HG03521 (cell line): Measurements from ENCODE around the gene TIMM10.
A peak's percentile ranks its signal among the peaks of the same experiment; 100 is the strongest.

Experiments used
- ATAC-seq: cut with Tn5 transposase; IDR thresholded peaks from one replicate; pipeline ENCODE4 v1.9.1; 2021; ENCODE audit warnings: mild to moderate bottlenecking, moderate library complexity; ENCODE audit not compliant: unreplicated experiment

The TIMM10 gene

DNA sequence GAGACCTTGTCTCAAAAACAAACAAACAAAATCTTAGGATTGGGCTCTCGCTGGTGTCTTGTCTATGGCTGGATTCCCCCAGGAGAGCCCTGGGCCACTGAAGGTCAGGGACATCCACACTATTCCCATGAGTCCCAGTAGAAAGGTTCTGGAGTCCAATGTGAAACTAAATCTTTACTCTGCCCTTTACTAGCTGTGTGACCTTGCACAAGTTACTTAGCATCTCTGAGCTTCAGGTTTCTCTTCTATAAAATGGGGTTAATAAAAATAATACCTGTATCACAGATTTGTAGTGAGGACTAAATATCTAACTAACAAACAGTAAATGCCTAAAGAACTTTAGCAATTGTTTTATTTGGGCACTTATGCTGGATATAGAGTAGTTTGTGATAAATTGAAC lies 24.0 kb downstream of the TIMM10 start:
- ATAC-seq, result no peak

DNA sequence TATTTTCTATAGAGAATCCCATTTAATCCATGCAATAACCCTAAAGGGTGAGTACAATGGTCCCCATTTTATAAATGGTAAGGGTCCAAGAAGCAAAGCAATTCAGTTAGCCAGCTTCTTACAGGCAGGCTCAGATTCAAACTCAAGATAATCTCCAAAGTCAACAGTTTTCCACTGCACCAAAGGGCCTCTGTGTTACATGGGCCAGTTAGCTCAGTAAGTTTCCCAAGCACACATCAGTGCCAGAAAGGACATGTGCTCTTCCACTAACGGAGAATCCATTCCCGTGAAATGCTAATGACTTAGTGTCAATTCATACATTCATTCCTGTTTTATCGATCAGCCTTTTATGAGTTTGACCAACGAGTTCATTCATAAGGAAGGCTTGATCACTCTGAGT lies 26.0 kb downstream of the TIMM10 start:
- ATAC-seq, result no peak

DNA sequence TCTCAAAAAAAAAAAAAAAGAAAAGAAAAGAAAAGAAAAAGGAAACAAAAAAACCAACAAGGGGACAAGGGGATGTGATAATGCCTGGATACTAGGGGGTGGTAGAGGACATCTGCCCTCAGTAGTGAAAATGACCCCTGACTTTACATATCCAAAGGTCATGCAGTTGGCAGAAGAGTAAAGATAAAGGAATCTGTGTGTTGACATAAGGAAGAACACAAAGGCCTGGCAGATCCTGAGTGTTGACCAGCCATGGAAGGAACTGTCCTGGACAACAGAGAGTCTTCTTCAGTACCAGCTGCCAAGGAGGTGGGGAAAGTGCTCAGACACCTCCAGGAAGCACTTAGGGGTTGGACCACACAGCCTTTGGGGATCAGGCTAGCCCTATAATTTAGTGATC lies 27.7 kb downstream of the TIMM10 start:
- no peak for ATAC-seq

DNA sequence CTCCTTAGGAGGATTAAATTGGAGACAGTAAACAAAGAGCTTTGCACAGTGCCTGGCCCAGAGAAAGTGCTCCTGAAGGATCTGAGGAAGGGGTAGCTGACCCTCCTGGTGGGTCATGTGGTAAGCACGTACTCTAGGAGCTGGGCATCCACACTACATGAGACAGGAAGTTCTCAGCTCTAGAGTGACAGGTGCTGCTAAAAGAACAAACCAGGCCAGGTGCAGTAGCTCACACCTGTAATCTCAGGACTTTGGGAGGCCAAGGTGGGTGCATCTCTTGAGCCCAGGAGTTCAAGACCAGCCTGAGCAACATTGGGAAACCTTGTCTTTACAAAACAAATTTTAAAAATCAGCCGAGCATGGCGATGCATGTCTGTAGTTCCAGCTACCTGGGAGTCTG lies 28.2 kb downstream of the TIMM10 start:
- ATAC-seq, result no peak

DNA sequence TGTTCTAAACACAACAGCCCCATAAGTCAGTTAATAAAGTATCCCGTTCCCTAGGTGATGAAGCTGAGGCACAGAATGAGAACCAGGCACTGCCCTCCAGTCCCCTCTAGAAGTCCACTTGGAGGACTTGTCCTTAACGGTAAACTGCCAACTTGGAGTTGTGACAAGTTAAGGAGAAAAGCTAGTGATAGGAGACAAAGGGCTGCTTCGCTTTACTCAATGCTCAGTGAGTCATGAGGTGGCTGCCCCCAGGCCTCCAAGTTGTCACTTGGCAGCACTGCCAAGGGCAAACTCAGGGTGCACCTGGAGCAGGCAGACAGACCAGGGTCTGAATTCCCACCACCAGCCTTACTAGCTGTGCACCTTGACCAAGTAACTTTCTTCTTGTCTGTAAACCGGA lies 28.6 kb downstream of the TIMM10 start:
- ATAC-seq, result no peak

DNA sequence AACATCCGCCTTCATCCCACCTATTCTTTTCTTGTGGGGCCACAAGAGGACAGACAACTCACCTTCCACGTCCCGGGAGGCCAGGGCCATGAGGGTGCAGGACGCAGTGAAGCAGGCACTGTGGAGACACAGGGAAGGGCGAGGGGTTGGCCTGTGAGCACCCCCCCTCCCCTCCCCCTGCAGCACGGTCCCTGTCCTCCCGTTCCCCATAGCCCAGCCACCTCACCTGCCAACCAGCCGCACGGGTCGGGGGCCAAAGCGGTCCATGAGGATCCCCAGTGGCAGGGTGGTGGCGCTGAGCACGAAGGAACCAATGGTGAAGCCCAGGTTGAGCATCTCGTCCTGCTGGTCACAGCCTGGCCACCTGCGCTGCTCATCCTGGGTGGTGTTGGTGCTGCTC lies 29.6 kb downstream of the TIMM10 start:
- ATAC-seq, result no peak

DNA sequence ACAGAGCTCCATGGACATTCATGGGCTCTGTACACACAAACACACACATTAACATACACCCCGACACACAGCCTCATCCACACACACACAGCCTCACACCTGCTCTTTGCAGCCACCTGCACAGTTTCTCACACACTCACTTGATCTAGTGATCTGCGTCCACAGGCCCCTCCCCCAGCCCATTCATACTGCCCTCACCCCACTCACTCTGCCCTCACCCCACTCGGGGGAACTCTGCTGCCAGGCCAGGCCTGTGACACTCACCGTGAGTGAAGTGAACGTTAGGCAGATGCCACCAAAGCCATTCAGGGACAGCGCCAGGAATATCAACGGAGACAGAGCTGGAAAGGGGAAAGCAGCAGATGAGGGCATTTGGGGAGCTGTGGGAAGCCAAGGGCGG lies 30.0 kb downstream of the TIMM10 start:
- ATAC-seq, result no peak

DNA sequence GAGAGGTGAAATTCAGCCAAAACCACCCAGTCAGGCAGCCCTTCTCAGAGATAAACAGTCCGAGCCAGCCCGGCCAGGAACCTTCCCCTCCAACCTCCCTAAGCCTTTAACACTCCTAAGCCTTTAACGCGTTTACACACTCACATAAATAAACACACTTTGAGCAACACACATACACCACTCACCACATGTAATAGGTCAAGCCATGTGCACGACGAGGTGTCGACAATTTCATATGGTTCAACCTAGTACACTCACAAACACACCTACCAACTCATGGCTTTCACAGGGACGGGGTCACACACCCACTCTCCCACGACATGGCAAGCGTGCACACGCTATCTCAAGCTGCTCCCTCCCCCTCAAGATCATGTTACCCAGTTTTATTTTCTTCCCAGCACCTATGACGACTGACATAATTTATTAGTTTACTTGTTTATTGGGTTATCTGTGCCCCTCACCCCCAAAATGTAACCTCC lies 30.5 kb downstream of the TIMM10 start:
- ATAC-seq, result no peak

DNA sequence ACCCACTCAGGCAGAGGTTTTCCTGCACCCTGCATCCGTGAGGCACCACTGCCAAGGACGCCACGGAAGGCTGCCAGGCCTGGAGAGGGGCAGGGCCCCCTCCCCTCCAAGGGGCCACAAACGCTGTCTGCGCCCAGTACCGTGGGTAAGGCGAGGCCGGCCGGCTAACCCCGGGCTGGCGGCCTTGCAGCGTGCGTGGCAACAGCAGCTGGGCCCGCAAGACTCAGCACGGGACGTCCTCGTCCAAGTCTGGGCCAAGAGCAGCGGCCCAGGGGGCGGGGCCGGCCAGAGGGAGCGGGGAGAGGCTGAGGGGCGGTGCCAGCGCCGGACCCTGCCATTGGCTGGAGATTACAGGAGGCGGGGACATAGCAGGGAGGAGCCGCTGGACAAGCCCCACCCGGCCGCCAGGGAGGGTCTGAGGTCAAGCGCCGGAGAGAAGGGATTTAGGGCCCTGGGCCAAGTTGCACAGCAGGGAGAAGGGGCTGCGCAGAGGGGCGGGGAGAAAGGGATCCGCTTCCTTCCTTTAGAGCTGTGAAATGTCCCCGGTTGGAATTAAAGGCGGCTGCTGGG lies 31.1 kb downstream of the TIMM10 start:
- peak; percentile 100 for ATAC-seq

DNA sequence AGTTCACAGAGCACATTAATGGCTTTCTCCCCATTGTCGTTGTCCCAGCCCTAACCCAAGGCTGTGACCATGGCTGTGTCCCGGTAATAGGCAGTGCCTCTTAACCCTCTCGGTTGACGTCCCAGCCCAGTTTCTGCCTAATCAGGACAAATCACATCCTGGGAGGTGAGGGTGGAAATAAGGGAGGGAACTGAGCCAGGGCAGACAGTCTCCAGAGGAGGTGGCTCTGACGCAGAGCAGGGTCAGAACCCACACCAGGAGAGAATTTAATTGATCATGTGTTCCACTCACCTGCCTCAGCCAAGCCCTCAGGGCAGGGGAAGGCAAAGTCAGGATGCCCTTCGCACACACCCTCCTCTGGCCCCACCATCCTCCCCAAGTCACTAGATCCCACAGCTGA lies 32.0 kb downstream of the TIMM10 start:
- no peak for ATAC-seq

DNA sequence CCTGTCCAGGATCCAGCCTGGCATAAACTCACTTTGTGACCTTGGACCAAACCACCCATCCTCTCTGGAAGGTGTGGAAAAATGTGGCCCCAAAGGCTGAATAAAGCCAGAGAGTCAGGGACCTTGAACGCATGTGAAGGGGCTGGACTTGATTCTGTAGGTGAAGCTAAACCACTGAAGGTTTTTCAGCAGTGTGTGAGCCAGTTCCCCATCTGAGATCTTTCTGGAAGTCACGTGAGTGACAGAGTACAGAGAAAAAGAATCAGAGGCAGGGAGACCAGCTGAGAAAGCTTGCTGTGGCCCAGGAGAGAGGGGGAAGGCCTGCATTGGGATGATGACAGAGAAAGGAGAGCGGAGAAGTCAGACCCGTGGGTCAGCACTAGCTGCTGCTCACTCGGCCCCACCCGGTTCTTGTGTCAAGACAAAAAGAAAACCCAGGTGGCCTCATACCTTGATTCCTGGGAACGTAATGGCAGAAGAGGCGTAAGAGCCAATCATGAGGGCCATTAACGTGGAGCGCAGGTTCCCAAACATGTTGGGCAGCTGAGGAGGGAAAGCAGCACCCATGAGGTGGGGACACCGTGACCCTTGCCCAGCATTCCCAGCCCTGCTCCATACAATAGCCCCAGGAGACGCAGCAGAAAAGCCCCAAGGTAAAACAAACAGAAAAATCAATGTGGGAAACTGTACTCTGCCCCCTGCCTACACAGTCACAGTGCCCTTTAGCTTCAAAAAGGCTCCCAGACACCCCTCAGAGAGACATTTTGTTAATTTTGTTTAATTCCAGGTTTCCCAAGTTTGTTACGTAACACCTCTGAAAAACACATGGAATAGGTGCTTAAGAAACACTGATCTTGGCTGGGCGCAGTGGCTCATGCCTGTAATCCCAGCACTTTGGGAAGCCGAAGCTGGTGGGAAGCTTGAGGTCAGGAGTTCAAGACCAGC lies 33.0 kb downstream of the TIMM10 start:
- no peak for ATAC-seq

DNA sequence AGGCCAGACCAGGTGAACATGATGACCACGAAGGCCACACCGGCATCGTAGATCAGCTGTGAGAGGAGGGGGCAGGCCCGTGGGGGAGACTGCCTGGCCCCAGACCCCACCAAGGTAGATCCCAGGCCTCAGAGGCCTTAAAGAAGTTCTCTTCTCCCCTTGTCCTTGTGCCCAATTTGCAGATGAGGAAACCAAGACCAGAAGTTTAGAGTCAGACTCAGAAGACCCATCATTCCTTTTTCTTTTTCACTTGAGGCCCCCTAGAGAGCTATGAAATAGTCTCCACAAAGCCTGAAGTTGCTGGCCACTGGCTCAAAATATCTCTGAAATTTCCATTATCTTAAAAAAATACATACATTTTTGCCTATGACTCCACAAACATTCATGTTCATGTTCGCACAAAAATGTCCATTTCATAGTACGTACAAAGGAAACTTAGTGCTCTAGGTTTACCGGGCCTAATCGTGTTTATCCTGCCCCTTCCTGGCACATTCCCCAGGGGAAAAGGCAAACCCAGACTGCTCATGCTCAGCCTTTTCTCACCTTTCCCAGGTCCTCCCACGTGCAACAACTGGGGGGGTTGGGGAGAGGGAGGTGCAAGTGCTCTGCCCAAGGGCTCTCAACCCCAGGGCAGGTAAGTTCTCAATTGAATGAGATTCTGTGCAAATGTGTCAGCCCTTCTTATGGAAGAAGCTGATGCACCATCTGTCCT lies 34.3 kb downstream of the TIMM10 start:
- no peak for ATAC-seq

DNA sequence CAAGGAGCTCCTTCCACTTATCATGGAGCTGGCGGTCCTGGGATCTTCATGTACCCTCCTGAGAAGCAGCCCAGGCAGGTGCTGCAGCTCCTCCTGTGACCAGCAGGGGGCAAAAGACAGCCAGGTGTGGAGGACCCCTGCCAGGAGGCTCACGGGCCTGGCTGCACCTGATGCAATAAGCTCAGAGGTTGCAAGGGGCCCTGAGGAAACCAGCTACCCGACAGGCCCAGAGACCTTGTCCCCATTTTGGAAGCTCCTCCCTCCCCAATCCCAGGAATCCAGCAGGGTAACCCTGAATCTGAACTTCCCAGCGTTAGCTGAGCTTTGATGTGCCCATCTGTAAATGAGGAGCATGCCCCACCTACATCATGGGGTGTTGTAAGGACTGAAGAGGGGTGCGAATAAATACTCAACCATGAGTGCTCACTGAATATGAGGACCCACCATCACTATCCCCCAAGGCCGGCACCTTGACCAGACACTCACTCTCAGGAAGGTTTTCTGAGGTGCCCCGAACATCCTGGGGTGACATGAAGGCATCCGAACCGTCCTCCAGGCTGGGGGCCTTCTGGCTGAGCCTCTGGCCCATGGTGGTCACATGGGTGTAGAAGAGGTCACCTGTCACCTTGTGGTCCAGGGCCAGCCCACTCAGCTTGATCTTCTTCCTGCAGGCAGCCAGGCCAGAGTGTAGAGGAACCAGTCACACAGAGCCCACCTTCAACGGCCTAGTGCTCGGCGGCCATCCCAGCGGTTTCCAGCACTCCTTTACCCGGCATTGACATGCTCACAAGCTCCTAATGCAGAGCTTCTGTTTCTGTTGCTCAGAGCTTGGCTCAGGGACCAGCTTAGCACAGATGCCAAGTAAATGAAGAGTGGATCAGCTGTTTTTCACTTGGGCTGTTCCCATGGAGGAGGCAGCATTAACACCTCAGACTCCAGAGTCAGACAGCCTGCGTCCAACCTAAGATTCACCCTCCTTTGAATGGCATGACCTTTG lies 36.7 kb downstream of the TIMM10 start:
- no peak for ATAC-seq

DNA sequence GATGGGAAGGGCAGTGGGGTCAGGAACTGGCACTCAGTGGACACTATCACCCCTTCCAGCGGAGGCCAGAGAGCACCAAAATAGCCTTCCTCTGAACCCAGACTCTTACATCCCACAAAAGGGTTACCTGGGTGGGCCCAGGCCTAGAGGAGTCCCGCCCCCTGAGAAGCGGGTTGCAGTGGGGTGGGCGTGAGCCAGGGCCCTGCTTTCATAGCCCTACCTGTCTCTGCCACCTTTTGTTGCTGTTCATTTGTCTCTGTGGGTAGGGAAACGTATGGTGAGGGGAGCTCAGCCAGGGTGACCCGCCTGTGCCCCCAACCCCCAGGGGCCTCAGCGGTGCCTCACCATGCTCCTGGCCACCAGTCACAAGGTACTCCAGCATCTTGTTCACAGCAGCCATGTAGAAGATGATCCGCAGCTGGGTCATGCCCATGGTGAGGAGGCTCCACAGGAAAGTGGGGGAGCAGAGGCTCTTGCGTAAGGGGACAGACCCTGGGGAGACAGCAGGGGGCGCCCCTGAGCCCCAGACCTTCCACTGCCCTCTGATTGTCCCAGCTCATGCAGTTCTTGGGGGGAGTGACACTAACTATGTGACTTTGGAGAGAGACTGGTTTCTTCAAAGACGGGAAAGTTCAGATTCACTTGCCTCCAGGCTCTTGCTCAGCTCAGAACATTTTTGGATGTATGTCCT lies 39.0 kb downstream of the TIMM10 start:
- ATAC-seq, result no peak

DNA sequence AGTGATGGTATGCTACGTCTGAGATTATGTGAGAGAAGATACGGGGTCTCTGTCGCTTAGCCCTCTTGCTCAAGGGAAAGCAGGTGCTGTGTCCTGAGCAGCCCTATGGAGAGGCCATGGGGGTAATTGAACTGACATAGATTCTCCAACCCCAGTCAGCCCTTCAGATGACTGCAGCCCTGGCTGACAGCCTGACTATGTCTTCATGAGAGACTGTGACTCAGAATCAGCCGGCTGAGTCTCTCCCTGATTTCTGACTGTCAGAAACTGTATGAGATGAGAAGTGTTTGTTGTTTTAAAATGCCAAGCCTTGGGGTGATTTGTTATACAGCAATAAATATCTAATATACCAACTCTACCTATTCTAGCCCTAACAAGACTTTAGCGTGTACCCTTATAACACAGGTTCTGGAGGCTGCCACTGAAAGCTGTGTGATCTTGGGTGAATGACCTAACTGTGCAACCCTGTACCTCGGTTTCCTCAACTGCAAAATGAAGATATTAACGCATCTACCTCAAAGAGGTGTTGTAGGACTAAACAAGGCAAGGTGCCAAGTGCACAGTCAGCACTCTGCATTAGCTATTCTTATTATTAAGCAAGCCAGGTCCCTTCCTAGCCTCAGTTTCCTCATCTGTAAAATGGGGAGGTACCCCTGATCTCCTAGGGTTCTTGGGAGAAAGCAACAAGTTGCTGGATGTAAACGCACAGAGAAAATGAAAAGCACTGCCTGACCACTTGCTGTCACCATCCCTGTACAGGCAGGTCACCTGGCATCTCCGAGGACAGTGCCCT lies 39.9 kb downstream of the TIMM10 start:
- no peak for ATAC-seq

DNA sequence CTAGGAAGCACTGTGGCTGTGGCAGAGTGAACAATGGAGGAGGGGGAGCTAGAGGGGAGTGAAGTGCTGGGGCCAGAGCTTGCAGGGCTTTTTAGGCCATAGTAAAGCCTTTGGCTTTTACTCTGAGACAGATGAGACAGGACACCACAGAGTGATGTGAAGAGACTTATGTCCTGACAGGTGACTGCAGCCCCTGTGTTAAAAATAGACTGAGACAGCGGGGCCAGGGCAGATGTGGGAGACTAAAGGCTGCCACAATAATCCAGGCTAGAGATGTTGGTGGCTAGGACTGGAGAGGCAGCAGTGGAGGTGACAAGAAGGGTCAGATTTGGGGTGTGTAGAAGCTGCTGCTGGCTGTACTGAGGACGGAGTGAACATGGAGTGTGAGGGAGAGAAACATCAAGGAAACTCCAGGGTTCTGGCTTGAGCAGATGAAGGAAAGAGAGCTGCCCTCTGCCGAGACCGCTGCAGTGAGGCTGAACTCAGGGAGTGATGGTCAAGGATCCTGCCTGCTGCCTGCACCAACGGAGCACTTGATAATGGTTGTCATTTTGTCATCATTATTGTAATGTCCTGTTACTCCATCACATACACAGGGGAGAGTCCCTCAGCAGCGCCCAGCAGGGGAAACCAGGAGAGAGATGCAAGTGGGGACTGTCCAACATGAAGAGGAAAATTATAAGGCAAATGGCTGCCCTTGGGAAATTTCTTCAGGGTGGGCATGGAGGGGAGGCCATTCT lies 42.5 kb downstream of the TIMM10 start:
- ATAC-seq, result no peak

DNA sequence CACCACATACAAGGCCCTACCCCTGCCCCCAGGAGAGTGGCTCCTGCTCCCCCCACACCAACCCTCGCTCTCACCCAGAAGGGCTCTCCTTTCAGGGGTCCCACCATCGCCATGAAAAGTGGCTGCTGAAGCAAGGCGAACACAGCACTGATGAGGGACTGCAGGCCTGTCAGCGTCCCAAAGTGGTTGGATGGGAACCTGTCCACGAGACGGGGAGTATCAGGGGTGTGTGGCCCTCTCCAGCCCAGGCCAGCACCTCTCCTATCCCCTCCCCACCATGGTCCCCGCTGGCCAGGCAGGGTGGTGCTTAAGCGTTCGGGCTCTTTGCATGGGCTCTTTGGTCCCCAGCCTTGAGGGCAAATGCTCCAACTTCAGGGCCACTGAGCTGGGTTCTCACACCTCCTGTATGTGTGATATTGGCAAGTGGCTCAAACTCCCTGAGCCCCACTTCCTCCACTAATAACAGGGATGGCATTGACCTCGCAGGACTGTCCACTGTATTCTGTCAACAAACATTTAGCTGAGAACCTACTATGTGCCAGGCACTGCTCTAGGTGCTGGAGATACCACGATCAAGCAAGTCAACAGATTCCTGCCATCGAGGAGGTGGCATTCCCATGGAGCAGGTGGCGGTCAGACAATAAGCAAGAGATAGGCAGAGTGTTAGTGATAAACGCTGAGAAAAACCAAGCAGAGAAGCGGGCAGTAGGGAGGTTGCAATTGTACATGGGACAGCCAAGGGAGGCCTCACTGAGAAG lies 43.4 kb downstream of the TIMM10 start:
- ATAC-seq, result no peak
